Type B pancreatic cell (in vitro differentiated cells): Measurements from ENCODE around the gene CDH11. TPM values are rescaled to one million over a fixed set of nuclear protein-coding genes. Genes with fewer than 3 reads are reported as not detected.

Experiments
- DNase-seq: peaks from one replicate; pipeline ENCODE4 v3.0.0; 2021; ENCODE audit warnings: mixed read lengths; ENCODE audit not compliant: unreplicated experiment; ENCODE audit errors: extremely low spot score
- H3K27ac Mint-ChIP-seq: 2 replicates; pipeline ENCODE4 v1.8.0; 2021; ENCODE audit warnings: mild to moderate bottlenecking, mixed read lengths
- H3K27me3 Mint-ChIP-seq: 2 replicates; pipeline ENCODE4 v1.8.0; 2021; ENCODE audit warnings: mixed read lengths
- H3K36me3 Mint-ChIP-seq: 2 replicates; pipeline ENCODE4 v1.8.0; 2021; ENCODE audit warnings: mixed read lengths
- H3K4me1 Mint-ChIP-seq: one replicate; pipeline ENCODE4 v1.8.0; 2021; ENCODE audit warnings: mixed read lengths; ENCODE audit not compliant: unreplicated experiment
- H3K4me3 Mint-ChIP-seq: 2 replicates; pipeline ENCODE4 v1.8.0; 2021; ENCODE audit warnings: mild to moderate bottlenecking, mixed read lengths
- H3K9me3 Mint-ChIP-seq: 2 replicates; pipeline ENCODE4 v1.8.0; 2021; ENCODE audit warnings: mixed read lengths
- CTCF ChIP-seq: fragments of 200-600 bp; sonication (generic); conservative IDR thresholded peaks from 2 replicates; pipeline ENCODE4 v1.5.0; 2021; ENCODE audit warnings: antibody characterized with exemption, mild to moderate bottlenecking
- total RNA-seq: library from RNA; stranded (reverse); gene quantifications from 2 replicates; pipeline ENCODE4 v1.2.1, GENCODE V29; 2021; ENCODE audit warnings: low replicate concordance

CDH11 gene
- total RNA-seq, 1 donor from 2014 or later = 287 TPM

- Mint-ChIP-seq H3K9me3 (peaks cover 8% of the 10 kb centered on the region), H3K27me3 (peaks cover 56% of the 10 kb centered on the region), H3K27ac (no peak overlapping the region), H3K4me1 (peaks cover 15% of the 10 kb centered on the region), H3K36me3 (peaks cover 9% of the 10 kb centered on the region), H3K4me3 (peak overlapping the region; percentile 95)
- no peak for TF ChIP-seq CTCF
- DNase-seq = no peak
Observed at GRCh38 chr16:65124596-65124995, 2.7 kb upstream of the CDH11 start.

GRCh38 chr16:65124212-65124548 is 2.3 kb upstream of the CDH11 start:
- Mint-ChIP-seq H3K27me3 (peaks cover 60% of the 10 kb centered on the region), H3K27ac (peak overlapping the region; percentile 83), H3K4me1 (peaks cover 15% of the 10 kb centered on the region), H3K36me3 (peaks cover 9% of the 10 kb centered on the region), H3K9me3 (peaks cover 8% of the 10 kb centered on the region), H3K4me3 (peak overlapping the region; percentile 95)
- no peak for DNase-seq
- TF ChIP-seq CTCF = no peak

GRCh38 chr16:65123396-65124211 is 1.7 kb upstream of the CDH11 start:
- DNase-seq = no peak
- Mint-ChIP-seq H3K9me3 (peaks cover 8% of the 10 kb centered on the region), H3K4me3 (peak overlapping the region; percentile 95), H3K36me3 (peaks cover 9% of the 10 kb centered on the region), H3K4me1 (peaks cover 15% of the 10 kb centered on the region), H3K27me3 (peaks cover 66% of the 10 kb centered on the region), H3K27ac (peak overlapping the region; percentile 85)
- no peak for TF ChIP-seq CTCF

GRCh38 chr16:65122724-65123395 is 997 bp upstream of the CDH11 start:
- peaks cover 8% of the 10 kb centered on the region for H3K9me3 Mint-ChIP-seq
- peaks cover 20% of the 10 kb centered on the region for H3K4me1 Mint-ChIP-seq
- peak overlapping the region; percentile 85 for H3K27ac Mint-ChIP-seq
- peaks cover 72% of the 10 kb centered on the region for H3K27me3 Mint-ChIP-seq
- peak; percentile 73 for DNase-seq
- no peak for TF ChIP-seq CTCF
- peak overlapping the region; percentile 95 for H3K4me3 Mint-ChIP-seq
- H3K36me3 Mint-ChIP-seq = peaks cover 13% of the 10 kb centered on the region

GRCh38 chr16:65120831-65121721 is 787 bp downstream of the CDH11 start:
- peak overlapping the region; percentile 89 for H3K4me3 Mint-ChIP-seq
- no peaks in the 10 kb centered on the region for H3K9me3 Mint-ChIP-seq
- peaks cover 68% of the 10 kb centered on the region for H3K27me3 Mint-ChIP-seq
- H3K36me3 Mint-ChIP-seq = peaks cover 15% of the 10 kb centered on the region
- TF ChIP-seq CTCF = no peak
- H3K4me1 Mint-ChIP-seq = peaks cover 36% of the 10 kb centered on the region
- DNase-seq = peak; percentile 72
- no peak overlapping the region for H3K27ac Mint-ChIP-seq
